Stimulated activated CD4-positive, alpha-beta T cell treated with anti-CD3 and anti-CD28 coated beads, Interleukin-1b, Interleukin-23, amount 100 ng/mL, for 24 hours (primary cell): ENCODE measurements around the gene CNIH1.
"Not testable (repeated sequence)": the region's sequence is repeated elsewhere in the genome, so short reads cannot be mapped to it uniquely, and the experiment has no call there.

Experiments
- DNase-seq, 4 experiments: peaks; one replicate each; pipeline ENCODE4 v3.0.0-alpha.2; 2020; ENCODE audit warnings: low read depth in 4 of 4, low spot score in 1 of 4

Gene CNIH1

GRCh38 chr14:54385556-54385955 is 55.6 kb downstream of the CNIH1 start:
- DNase-seq = no peak

GRCh38 chr14:54383835-54384234 is 57.3 kb downstream of the CNIH1 start:
- no peak for DNase-seq

GRCh38 chr14:54381821-54382220 is 59.4 kb downstream of the CNIH1 start:
- no peak for DNase-seq

- DNase-seq = not testable (repeated sequence)
These were observed 60.6 kb downstream of the CNIH1 start for GRCh38 chr14:54380558-54380957.

- not testable (repeated sequence) for DNase-seq
These were observed 62.3 kb downstream of the CNIH1 start for GRCh38 chr14:54378893-54379292.

GRCh38 chr14:54377501-54377900 is 63.7 kb downstream of the CNIH1 start:
- no peak for DNase-seq

GRCh38 chr14:54374117-54374884 is 66.9 kb downstream of the CNIH1 start:
- no peak for DNase-seq
